22Rv1 (cell line): ENCODE results near the gene ZC3H7B.

Experiments used
- CTCF ChIP-seq: fragments of 450-650 bp; IDR thresholded peaks from 2 replicates; pipeline ENCODE4 v1.5.1; 2017; ENCODE audit warnings: mild to moderate bottlenecking
- ZFX ChIP-seq: fragments of 450-650 bp; IDR thresholded peaks from 2 replicates; pipeline ENCODE4 v1.6.1; 2017; ENCODE audit warnings: antibody characterized with exemption, borderline replicate concordance

DNA sequence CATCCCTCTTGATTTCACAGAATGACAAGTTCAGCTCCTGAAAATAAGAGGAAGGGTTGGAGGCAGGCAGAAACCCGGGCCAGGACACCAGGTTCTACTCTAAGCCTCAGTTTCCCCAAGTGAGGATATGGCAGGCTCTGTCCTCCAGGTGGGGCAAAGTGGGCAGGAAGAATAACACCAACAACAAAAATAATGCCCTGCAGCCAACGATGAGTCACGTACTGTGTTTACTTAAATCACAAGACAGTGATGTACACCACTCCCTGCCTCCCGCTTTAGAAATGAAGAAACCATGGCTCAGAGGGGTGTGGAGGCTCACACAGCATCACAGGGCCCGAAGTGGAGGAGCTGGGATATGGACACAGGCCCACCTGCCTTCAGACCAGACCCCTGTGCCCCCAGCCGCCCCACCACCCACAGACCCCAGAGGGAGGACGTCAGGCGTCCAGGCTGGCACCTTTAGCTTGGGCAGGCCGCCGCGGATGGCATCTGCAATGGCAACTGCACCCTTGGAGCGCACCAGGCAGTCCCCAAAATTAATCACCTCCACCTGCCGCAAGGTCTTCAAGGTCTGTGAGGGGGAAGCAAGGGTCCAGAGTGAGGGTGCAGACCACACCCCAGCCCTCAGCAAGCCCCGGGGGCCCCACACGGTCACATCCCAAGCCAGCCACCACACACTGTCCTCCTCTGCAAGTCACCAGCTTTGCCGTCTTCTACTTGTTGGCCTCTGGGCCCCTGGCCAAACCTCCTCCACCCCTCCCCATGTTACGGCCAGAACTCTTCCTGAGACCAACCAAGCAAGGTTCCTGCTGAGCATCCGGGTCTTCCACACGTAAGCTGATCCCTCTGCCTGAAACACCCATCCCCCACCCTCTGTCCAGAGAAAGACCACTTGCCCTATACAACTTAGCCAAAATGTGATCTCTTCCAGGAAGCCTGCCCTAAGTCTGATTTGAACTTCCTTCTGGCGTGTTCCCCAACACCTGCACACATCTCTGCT lies 44.8 kb upstream of the ZC3H7B start:
- TF ChIP-seq CTCF = peak; percentile 20
- TF ChIP-seq ZFX = no peak
